K562 (cell line): ENCODE data around the gene RAI1. TPM values are rescaled to one million over a fixed set of nuclear protein-coding genes. Genes with fewer than 3 reads are reported as not detected.

Source experiments
- CBFB ChIP-seq: sonication (generic); formaldehyde crosslinking; IDR thresholded peaks from 2 replicates; pipeline ENCODE4 v1.4.0; 2020; ENCODE audit warnings: mild to moderate bottlenecking, missing genetic modification reagents
- DMBX1 ChIP-seq: fragments of 250-450 bp; sonication (Bioruptor Pico); IDR thresholded peaks from 2 replicates; pipeline ENCODE4 v1.8.0; 2022; ENCODE audit warnings: inconsistent platforms, mild to moderate bottlenecking, moderate library complexity, borderline replicate concordance
- HMGN3 ChIP-seq: IDR thresholded peaks from 2 replicates; pipeline ENCODE4 v1.6.1; 2011; ENCODE audit warnings: borderline replicate concordance, low read depth, mild to moderate bottlenecking, mixed read lengths, low read length; ENCODE audit not compliant: insufficient read length; ENCODE audit errors: extremely low read depth
- IFI16 ChIP-seq: fragments of 250-450 bp; sonication (Bioruptor Pico); IDR thresholded peaks from 2 replicates; pipeline ENCODE4 v2.1.2; 2022; ENCODE audit warnings: mild to moderate bottlenecking, inconsistent platforms
- KLF1 ChIP-seq: fragments of 450-650 bp; IDR thresholded peaks from 2 replicates; pipeline ENCODE4 v1.6.1; 2016; ENCODE audit warnings: missing genetic modification characterization, missing compliant biosample characterization
- MTA1 ChIP-seq: fragments of 450-650 bp; IDR thresholded peaks from 2 replicates; pipeline ENCODE4 v1.6.1; 2017; ENCODE audit warnings: borderline replicate concordance
- PRPF4 ChIP-seq: fragments of 200-400 bp; formaldehyde crosslinking; IDR thresholded peaks from one replicate; pipeline ENCODE4 v1.6.1; 2017; ENCODE audit warnings: low read length, low read depth, mild to moderate bottlenecking; ENCODE audit not compliant: insufficient read depth, poor library complexity, severe bottlenecking
- XRCC3 ChIP-seq: fragments of 450-650 bp; IDR thresholded peaks from 2 replicates; pipeline ENCODE4 v1.6.1; 2017; ENCODE audit warnings: mild to moderate bottlenecking, moderate library complexity
- ZNF766 ChIP-seq: fragments of 200-800 bp; sonication (Bioruptor generic); conservative IDR thresholded peaks from 2 replicates; pipeline ENCODE4 v1.6.1; 2016; ENCODE audit warnings: missing genetic modification characterization, missing compliant biosample characterization
- polyA plus RNA-seq, 8 experiments: library from polyadenylated mRNA; depleted of rRNA in 4 of 8; stranded (reverse) in 5 of 8; unstranded in 3 of 8; fragments of >200 nt; fragmentation: Nextera tagmentation in 2 of 8; fragmentation: Illumina TruSeq in 1 of 8; extraction: Ambion mirVana in 2 of 8; extraction: Trizol in 1 of 8; gene quantifications; 2 replicates each; pipeline versions ENCODE4 v1.2.1 to v1.2.3, GENCODE V29; 2011 to 2014; ENCODE audit warnings: inconsistent platforms in 1 of 8, missing spikeins in 1 of 8
- total RNA-seq, 7 experiments: library from RNA; depleted of rRNA in 6 of 7; stranded (reverse); fragments of >200 nt in 6 of 7; fragmentation: Illumina TruSeq in 2 of 7; extraction: Trizol in 2 of 7; gene quantifications; 2 replicates each; pipeline versions ENCODE4 v1.2.1 to v1.2.3, GENCODE V29; 2011 to 2021; ENCODE audit warnings: low replicate concordance in 1 of 7
- TF ChIP-seq, protein P1 (sequence below): fragments of 450-650 bp; IDR thresholded peaks from 2 replicates; pipeline ENCODE4 v1.6.1; 2016; ENCODE audit warnings: low read depth
- TF ChIP-seq, protein P2 (sequence below): fragments of 450-650 bp; IDR thresholded peaks from 2 replicates; pipeline ENCODE4 v1.7.1; 2018; ENCODE audit warnings: mild to moderate bottlenecking, low read depth; ENCODE audit not compliant: partially characterized antibody
- TF ChIP-seq, protein P3 (sequence below): fragments of 250-450 bp; sonication (Bioruptor Pico); IDR thresholded peaks from 2 replicates; pipeline ENCODE4 v1.5.0; 2021; ENCODE audit warnings: mild to moderate bottlenecking, borderline replicate concordance

Gene RAI1
- total and polyA plus RNA-seq, 9 of the 15 experiments (the other 6 are each of a cell fraction or from before 2014, with no cell fraction given): 0.68 to 19.9 (median 5.5) TPM

DNA sequence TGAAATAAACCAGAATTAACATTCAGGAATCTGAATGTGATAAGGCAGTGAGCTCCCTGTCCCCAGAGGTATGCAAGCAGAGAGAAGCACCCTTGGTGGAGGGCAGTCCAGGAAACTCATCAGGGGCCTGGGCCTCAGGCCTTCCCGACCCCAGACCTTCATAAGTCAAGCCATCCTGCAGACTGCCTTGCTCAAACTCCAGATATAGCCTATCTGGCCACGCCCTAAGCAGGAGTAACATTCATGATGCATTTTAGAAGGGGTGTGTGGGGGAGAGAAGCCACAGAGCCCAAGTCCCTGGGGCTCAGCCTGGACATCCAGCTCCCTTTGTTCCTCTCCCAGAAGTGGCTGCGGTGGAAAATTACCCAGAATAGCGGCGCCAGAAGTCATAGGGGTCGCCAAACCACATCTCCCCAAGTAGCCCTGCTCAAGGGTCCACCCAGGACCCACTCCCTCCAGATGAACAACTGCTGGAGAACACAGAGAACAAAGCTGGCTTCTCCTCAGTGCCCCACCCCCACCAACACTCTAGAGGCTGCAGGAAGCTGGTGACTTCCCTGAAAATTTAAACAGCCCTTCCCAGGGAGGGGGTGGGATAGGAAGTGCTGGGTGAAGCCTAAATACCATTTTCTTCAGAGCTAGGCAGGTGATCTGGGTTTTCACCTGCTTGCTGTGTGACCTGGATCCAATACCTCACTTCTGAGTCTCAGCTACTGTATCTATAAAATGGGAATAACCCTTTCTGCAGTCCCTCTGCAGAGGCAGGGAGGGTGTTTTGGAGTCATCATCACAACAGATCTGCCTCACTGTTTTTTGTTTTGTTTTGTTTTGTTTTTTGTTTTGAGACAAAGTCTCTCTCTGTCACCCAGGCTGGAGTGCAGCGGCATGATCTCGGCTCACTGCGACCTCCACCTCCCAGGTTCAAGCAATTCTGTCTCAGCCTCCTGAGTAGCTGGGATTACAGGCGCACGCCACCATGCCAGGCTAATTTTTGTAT, 157.0 kb downstream of the RAI1 start (continued):
- TF ChIP-seq, protein P1, sequence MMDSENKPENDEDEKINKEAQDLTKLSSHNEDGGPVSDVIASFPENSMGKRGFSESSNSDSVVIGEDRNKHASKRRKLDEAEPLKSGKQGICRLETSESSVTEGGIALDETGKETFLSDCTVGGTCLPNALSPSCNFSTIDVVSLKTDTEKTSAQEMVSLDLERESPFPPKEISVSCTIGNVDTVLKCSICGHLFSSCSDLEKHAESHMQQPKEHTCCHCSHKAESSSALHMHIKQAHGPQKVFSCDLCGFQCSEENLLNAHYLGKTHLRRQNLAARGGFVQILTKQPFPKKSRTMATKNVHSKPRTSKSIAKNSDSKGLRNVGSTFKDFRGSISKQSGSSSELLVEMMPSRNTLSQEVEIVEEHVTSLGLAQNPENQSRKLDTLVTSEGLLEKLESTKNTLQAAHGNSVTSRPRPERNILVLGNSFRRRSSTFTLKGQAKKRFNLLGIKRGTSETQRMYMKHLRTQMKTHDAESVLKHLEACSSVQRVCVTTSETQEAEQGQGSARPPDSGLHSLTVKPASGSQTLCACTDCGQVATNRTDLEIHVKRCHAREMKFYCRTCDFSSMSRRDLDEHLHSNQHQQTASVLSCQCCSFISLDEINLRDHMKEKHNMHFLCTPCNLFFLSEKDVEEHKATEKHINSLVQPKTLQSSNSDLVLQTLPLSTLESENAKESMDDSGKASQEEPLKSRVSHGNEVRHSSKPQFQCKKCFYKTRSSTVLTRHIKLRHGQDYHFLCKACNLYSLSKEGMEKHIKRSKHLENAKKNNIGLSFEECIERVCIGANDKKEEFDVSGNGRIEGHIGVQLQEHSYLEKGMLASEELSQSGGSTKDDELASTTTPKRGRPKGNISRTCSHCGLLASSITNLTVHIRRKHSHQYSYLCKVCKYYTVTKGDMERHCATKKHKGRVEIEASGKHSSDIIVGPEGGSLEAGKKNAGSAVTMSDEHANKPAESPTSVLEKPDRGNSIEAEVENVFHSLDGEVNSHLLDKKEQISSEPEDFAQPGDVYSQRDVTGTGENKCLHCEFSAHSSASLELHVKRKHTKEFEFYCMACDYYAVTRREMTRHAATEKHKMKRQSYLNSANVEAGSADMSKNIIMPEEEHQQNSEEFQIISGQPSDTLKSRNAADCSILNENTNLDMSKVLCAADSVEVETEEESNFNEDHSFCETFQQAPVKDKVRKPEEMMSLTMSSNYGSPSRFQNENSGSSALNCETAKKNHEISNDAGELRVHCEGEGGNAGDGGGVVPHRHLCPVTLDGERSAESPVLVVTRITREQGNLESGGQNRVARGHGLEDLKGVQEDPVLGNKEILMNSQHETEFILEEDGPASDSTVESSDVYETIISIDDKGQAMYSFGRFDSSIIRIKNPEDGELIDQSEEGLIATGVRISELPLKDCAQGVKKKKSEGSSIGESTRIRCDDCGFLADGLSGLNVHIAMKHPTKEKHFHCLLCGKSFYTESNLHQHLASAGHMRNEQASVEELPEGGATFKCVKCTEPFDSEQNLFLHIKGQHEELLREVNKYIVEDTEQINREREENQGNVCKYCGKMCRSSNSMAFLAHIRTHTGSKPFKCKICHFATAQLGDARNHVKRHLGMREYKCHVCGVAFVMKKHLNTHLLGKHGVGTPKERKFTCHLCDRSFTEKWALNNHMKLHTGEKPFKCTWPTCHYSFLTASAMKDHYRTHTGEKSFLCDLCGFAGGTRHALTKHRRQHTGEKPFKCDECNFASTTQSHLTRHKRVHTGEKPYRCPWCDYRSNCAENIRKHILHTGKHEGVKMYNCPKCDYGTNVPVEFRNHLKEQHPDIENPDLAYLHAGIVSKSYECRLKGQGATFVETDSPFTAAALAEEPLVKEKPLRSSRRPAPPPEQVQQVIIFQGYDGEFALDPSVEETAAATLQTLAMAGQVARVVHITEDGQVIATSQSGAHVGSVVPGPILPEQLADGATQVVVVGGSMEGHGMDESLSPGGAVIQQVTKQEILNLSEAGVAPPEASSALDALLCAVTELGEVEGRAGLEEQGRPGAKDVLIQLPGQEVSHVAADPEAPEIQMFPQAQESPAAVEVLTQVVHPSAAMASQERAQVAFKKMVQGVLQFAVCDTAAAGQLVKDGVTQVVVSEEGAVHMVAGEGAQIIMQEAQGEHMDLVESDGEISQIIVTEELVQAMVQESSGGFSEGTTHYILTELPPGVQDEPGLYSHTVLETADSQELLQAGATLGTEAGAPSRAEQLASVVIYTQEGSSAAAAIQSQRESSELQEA: no peak
- TF ChIP-seq, protein P2, sequence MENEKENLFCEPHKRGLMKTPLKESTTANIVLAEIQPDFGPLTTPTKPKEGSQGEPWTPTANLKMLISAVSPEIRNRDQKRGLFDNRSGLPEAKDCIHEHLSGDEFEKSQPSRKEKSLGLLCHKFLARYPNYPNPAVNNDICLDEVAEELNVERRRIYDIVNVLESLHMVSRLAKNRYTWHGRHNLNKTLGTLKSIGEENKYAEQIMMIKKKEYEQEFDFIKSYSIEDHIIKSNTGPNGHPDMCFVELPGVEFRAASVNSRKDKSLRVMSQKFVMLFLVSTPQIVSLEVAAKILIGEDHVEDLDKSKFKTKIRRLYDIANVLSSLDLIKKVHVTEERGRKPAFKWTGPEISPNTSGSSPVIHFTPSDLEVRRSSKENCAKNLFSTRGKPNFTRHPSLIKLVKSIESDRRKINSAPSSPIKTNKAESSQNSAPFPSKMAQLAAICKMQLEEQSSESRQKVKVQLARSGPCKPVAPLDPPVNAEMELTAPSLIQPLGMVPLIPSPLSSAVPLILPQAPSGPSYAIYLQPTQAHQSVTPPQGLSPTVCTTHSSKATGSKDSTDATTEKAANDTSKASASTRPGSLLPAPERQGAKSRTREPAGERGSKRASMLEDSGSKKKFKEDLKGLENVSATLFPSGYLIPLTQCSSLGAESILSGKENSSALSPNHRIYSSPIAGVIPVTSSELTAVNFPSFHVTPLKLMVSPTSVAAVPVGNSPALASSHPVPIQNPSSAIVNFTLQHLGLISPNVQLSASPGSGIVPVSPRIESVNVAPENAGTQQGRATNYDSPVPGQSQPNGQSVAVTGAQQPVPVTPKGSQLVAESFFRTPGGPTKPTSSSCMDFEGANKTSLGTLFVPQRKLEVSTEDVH: no peak
- no peak for TF ChIP-seq IFI16 (CRISPR knock-in tag)
- no peak for TF ChIP-seq DMBX1 (CRISPR knock-in tag)
- TF ChIP-seq, protein P3, sequence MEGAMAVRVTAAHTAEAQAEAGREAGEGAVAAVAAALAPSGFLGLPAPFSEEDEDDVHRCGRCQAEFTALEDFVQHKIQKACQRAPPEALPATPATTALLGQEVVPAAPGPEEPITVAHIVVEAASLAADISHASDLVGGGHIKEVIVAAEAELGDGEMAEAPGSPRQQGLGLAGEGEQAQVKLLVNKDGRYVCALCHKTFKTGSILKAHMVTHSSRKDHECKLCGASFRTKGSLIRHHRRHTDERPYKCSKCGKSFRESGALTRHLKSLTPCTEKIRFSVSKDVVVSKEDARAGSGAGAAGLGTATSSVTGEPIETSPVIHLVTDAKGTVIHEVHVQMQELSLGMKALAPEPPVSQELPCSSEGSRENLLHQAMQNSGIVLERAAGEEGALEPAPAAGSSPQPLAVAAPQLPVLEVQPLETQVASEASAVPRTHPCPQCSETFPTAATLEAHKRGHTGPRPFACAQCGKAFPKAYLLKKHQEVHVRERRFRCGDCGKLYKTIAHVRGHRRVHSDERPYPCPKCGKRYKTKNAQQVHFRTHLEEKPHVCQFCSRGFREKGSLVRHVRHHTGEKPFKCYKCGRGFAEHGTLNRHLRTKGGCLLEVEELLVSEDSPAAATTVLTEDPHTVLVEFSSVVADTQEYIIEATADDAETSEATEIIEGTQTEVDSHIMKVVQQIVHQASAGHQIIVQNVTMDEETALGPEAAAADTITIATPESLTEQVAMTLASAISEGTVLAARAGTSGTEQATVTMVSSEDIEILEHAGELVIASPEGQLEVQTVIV (CRISPR knock-in tag): no peak
- no peak for TF ChIP-seq ZNF766 (CRISPR knock-in tag)
- TF ChIP-seq KLF1 (tag): no peak
- no peak for TF ChIP-seq CBFB (CRISPR knock-in tag)
- no peak for TF ChIP-seq XRCC3
- TF ChIP-seq MTA1: peak; percentile 34; the same call in 1 of the 2 replicates
- TF ChIP-seq PRPF4: no peak
- TF ChIP-seq HMGN3: no peak
